H1 (cell line): ENCODE measurements around the gene FOSL2. TPM values are rescaled to one million over a fixed set of nuclear protein-coding genes. Genes with fewer than 3 reads are reported as not detected.

Source experiments
- CTCF ChIA-PET: fragments of 300-600 bp; sonication (Branson Sonifier 250); formaldehyde crosslinking; loops from one replicate; lab custom pipeline; 2021; ENCODE audit not compliant: partially characterized antibody; lab: Charles Lee
- POLR2A ChIA-PET: fragments of 300-600 bp; sonication (Branson Sonifier 250); formaldehyde crosslinking; loops from one replicate; lab custom pipeline; 2021; ENCODE audit warnings: inconsistent platforms; ENCODE audit not compliant: partially characterized antibody; lab: Charles Lee
- DNase-seq, 2 experiments: peaks; one replicate each; pipeline versions ENCODE4 v3.0.0 to v3.0.0-alpha.2; 2010 to 2022; ENCODE audit warnings: low spot score in 2 of 2, low read depth in 1 of 2, mixed read lengths in 1 of 2
- FAIRE-seq: peaks from 2 replicates; lab custom pipeline; 2011; peaks lifted over from hg19 to GRCh38; lab: Jason Lieb, UNC
- H2AFZ ChIP-seq: 2 replicates; pipeline ENCODE4 v1.8.1; 2012; ENCODE audit warnings: low read length, inconsistent platforms
- H2AK5ac ChIP-seq: 2 replicates; pipeline ENCODE4 v1.6.1; 2013; ENCODE audit warnings: low read depth, low read length
- H2BK120ac ChIP-seq: replicated peaks from 2 replicates; pipeline ENCODE3; 2013; ENCODE audit warnings: low read depth, low read length, inconsistent platforms
- H2BK12ac ChIP-seq: 2 replicates; pipeline ENCODE4 v1.6.1; 2013; ENCODE audit warnings: low read depth, low read length
- H2BK15ac ChIP-seq: 2 replicates; pipeline ENCODE4 v1.6.1; 2013; ENCODE audit warnings: low read length
- H2BK20ac ChIP-seq: 2 replicates; pipeline ENCODE4 v1.6.1; 2013; ENCODE audit warnings: low read length
- H2BK5ac ChIP-seq: 2 replicates; pipeline ENCODE4 v1.6.1; 2013; ENCODE audit warnings: low read depth, low read length
- H3K14ac ChIP-seq: 2 replicates; pipeline ENCODE4 v1.6.1; 2013; ENCODE audit warnings: inconsistent platforms; ENCODE audit not compliant: insufficient read length
- H3K18ac ChIP-seq: 2 replicates; pipeline ENCODE4 v1.6.1; 2013; ENCODE audit warnings: low read length; ENCODE audit errors: extremely low read depth
- H3K23ac ChIP-seq: 2 replicates; pipeline ENCODE4 v1.6.1; 2013; ENCODE audit warnings: inconsistent platforms; ENCODE audit not compliant: insufficient read length
- H3K23me2 ChIP-seq: 2 replicates; pipeline ENCODE4 v1.6.1; 2013; ENCODE audit warnings: low read depth, low read length
- H3K27ac ChIP-seq: 2 replicates; pipeline ENCODE4 v1.6.1; 2011; ENCODE audit warnings: low read depth, low read length, inconsistent platforms
- H3K27me3 ChIP-seq, 4 experiments: replicated peaks in 1 of 4; 1 replicate in 1 of 4; 2 replicates in 3 of 4; pipeline versions ENCODE4 v1.6.1 to v1.8.1; 2011 to 2013; ENCODE audit warnings: low read length in 3 of 4, mild to moderate bottlenecking in 3 of 4, inconsistent platforms in 2 of 4, mixed read lengths in 2 of 4, moderate library complexity in 1 of 4; ENCODE audit not compliant: control insufficient read depth in 3 of 4, insufficient read depth in 3 of 4; ENCODE audit errors: extremely low read depth in 1 of 4
- H3K36me3 ChIP-seq, 4 experiments: 2 replicates each; pipeline versions ENCODE4 v1.6.1 to v1.8.1; 2011 to 2013; ENCODE audit warnings: mild to moderate bottlenecking in 4 of 4, low read length in 3 of 4, moderate library complexity in 2 of 4, control low read depth in 1 of 4, inconsistent platforms in 1 of 4; ENCODE audit not compliant: insufficient read depth in 4 of 4, control insufficient read depth in 2 of 4
- H3K4ac ChIP-seq: replicated peaks from 2 replicates; pipeline ENCODE3; 2013; ENCODE audit warnings: low read length, low read depth, mixed read lengths, inconsistent platforms; ENCODE audit not compliant: insufficient read length
- H3K4me1 ChIP-seq, 4 experiments: replicated peaks in 1 of 4; 1 replicate in 1 of 4; 2 replicates in 3 of 4; pipeline versions ENCODE4 v1.6.1 to v1.8.1; 2011 to 2013; ENCODE audit warnings: low read length in 3 of 4, inconsistent platforms in 2 of 4, mixed read lengths in 1 of 4; ENCODE audit not compliant: insufficient read depth in 4 of 4, control insufficient read depth in 3 of 4
- H3K4me2 ChIP-seq, 2 experiments: 2 replicates each; pipeline versions ENCODE4 v1.6.1 to v1.8.1; 2011 to 2013; ENCODE audit warnings: low read depth in 2 of 2, low read length in 2 of 2, control low read depth in 1 of 2, inconsistent platforms in 1 of 2, mild to moderate bottlenecking in 1 of 2; ENCODE audit not compliant: insufficient read depth in 1 of 2
- H3K4me3 ChIP-seq, 4 experiments: fragments of 200-600, 300-600 bp in 1 of 4; sonication (generic), shearing (Covaris generic), sonication (Bioruptor Twin) in 1 of 4; 2 replicates each; pipeline versions ENCODE4 v1.5.1 to v1.8.1; 2011 to 2016; ENCODE audit warnings: low read length in 4 of 4, low read depth in 3 of 4, control low read depth in 2 of 4, inconsistent platforms in 2 of 4, mild to moderate bottlenecking in 2 of 4, mixed read lengths in 1 of 4, moderate library complexity in 1 of 4; ENCODE audit not compliant: insufficient read depth in 2 of 4; ENCODE audit errors: extremely low read depth in 1 of 4
- H3K56ac ChIP-seq: replicated peaks from 2 replicates; pipeline ENCODE3; 2013; ENCODE audit warnings: low read depth, mild to moderate bottlenecking, mixed read lengths, low read length, inconsistent platforms; ENCODE audit not compliant: insufficient read length
- H3K79me1 ChIP-seq: 2 replicates; pipeline ENCODE4 v1.6.1; 2013; ENCODE audit warnings: low read depth, low read length, control low read depth
- H3K79me2 ChIP-seq, 2 experiments: 2 replicates each; pipeline versions ENCODE4 v1.6.1 to v1.8.1; 2012 to 2013; ENCODE audit warnings: low read length in 2 of 2, mild to moderate bottlenecking in 2 of 2, inconsistent platforms in 1 of 2; ENCODE audit not compliant: insufficient read depth in 2 of 2, control insufficient read depth in 1 of 2
- H3K9ac ChIP-seq, 4 experiments: replicated peaks in 1 of 4; 1 replicate in 1 of 4; 2 replicates in 3 of 4; pipeline versions ENCODE4 v1.6.1 to v1.8.1; 2011 to 2013; ENCODE audit warnings: low read depth in 3 of 4, low read length in 3 of 4, control low read depth in 2 of 4, mild to moderate bottlenecking in 2 of 4, moderate library complexity in 2 of 4, inconsistent platforms in 1 of 4; ENCODE audit errors: extremely low read depth in 1 of 4
- H3K9me3 ChIP-seq, 2 experiments: 2 replicates each; pipeline versions ENCODE4 v1.6.1 to v1.8.1; 2012 to 2013; ENCODE audit warnings: mild to moderate bottlenecking in 2 of 2, moderate library complexity in 2 of 2, control low read depth in 1 of 2, inconsistent platforms in 1 of 2, low read depth in 1 of 2, low read length in 1 of 2, mixed read lengths in 1 of 2; ENCODE audit not compliant: insufficient read depth in 2 of 2
- H4K20me1 ChIP-seq, 2 experiments: replicated peaks in 1 of 2; 2 replicates each; pipeline versions ENCODE3 to v1.8.1; 2011 to 2013; ENCODE audit warnings: inconsistent platforms in 2 of 2, low read length in 2 of 2, mild to moderate bottlenecking in 1 of 2; ENCODE audit not compliant: insufficient read depth in 2 of 2, control insufficient read depth in 1 of 2
- H4K5ac ChIP-seq: 2 replicates; pipeline ENCODE4 v1.6.1; 2013; ENCODE audit warnings: low read length, low read depth, mixed read lengths, inconsistent platforms; ENCODE audit not compliant: insufficient read length
- H4K8ac ChIP-seq: 2 replicates; pipeline ENCODE4 v1.8.0; 2013; ENCODE audit warnings: mild to moderate bottlenecking, moderate library complexity, low read length, inconsistent platforms; ENCODE audit not compliant: insufficient read depth; ENCODE audit errors: extremely low read depth
- H4K91ac ChIP-seq: replicated peaks from 2 replicates; pipeline ENCODE3; 2013; ENCODE audit warnings: low read length, mixed read lengths, inconsistent platforms; ENCODE audit not compliant: insufficient read length
- CBX8 ChIP-seq: fragments of 300-800, 300-1000 bp; sonication (generic); IDR thresholded peaks from 2 replicates; pipeline ENCODE4 v1.7.1; 2016; ENCODE audit warnings: low read depth, low read length, borderline replicate concordance
- CHD1 ChIP-seq: IDR thresholded peaks from 2 replicates; pipeline ENCODE4 v1.6.1; 2012; ENCODE audit warnings: low read depth, low read length, improper control_type of control experiment
- GTF2F1 ChIP-seq: IDR thresholded peaks from 2 replicates; pipeline ENCODE4 v1.6.1; 2012; ENCODE audit warnings: low read depth, low read length, improper control_type of control experiment, borderline replicate concordance
- JUN ChIP-seq: IDR thresholded peaks from 2 replicates; pipeline ENCODE4 v1.6.1; 2011; ENCODE audit warnings: low read depth, mild to moderate bottlenecking, improper control_type of control experiment, low read length
- JUND ChIP-seq: IDR thresholded peaks from 2 replicates; pipeline ENCODE4 v1.6.1; 2011; ENCODE audit warnings: mild to moderate bottlenecking, improper control_type of control experiment, low read length
- KDM4A ChIP-seq: IDR thresholded peaks from one replicate; pipeline ENCODE4 v1.7.1; 2012; ENCODE audit warnings: low read depth, mild to moderate bottlenecking, moderate library complexity, low read length, inconsistent platforms; ENCODE audit not compliant: severe bottlenecking
- POLR2AphosphoS5 ChIP-seq: IDR thresholded peaks from 2 replicates; pipeline ENCODE4 v1.6.1; 2011; ENCODE audit warnings: low read depth, low read length
- SIX5 ChIP-seq: IDR thresholded peaks from 2 replicates; pipeline ENCODE4 v1.6.1; 2011; ENCODE audit warnings: mild to moderate bottlenecking, low read depth, low read length
- SUZ12 ChIP-seq: fragments of 200-600 bp; sonication (generic); IDR thresholded peaks from 2 replicates; pipeline ENCODE4 v1.6.1; 2012; ENCODE audit warnings: mild to moderate bottlenecking, inconsistent platforms, low read length, moderate library complexity, mixed read lengths
- TAF1 ChIP-seq: IDR thresholded peaks from 2 replicates; pipeline ENCODE4 v1.6.1; 2011; ENCODE audit warnings: mild to moderate bottlenecking, low read depth, low read length
- TAF7 ChIP-seq: optimal IDR thresholded peaks from 2 replicates; pipeline ENCODE3; 2011; ENCODE audit warnings: low read depth, mild to moderate bottlenecking, inconsistent platforms, low read length, moderate library complexity, borderline replicate concordance
- ZNF274 ChIP-seq: IDR thresholded peaks from 2 replicates; pipeline ENCODE4 v1.7.0; 2012; ENCODE audit warnings: low read length, borderline replicate concordance; ENCODE audit errors: extremely low read depth
- WGBS, 2 experiments: shearing (Covaris generic) in 1 of 2; methylation state at CpG; one replicate each; pipeline versions ENCODE4 v1.1.6 to v1.1.7; 2013 to 2015; ENCODE audit warnings: low lambda C conversion rate in 2 of 2, mixed read lengths in 2 of 2, inconsistent platforms in 1 of 2, low coverage in 1 of 2, missing lambda C conversion rate in 1 of 2; ENCODE audit not compliant: insufficient replicate concordance in 2 of 2, insufficient coverage in 1 of 2, insufficient read length in 1 of 2; ENCODE audit errors: extremely low coverage in 1 of 2, missing lambda C conversion rate in 1 of 2; 5-methylcytosine and 5-hydroxymethylcytosine counted together
- polyA plus RNA-seq, 7 experiments: library from polyadenylated mRNA; depleted of rRNA in 3 of 7; stranded (reverse) in 5 of 7; unstranded in 2 of 7; fragments of >200 nt in 5 of 7; fragments of 200-250 nt in 2 of 7; gene quantifications; 1 replicate in 5 of 7; 2 replicates in 1 of 7; 4 replicates in 1 of 7; pipeline versions ENCODE4 v1.2.1 to v1.2.3, GENCODE V29; 2011 to 2013; ENCODE audit warnings: missing spikeins in 2 of 7, mixed read lengths in 2 of 7
- total RNA-seq: library from RNA; stranded (reverse); fragmentation: NEBNext Ultra II Directional; extraction: Animal tissue kit (Norgen Biotek cat#: 25700); gene quantifications from 2 replicates; pipeline ENCODE4 v1.2.1, GENCODE V29; 2021
- TF ChIP-seq, protein P1 (sequence below): IDR thresholded peaks from 2 replicates; pipeline ENCODE4 v1.6.1; 2012; ENCODE audit warnings: inconsistent platforms

FOSL2 gene
- total and polyA plus RNA-seq, 2 of the 8 experiments (the other 6 are each of a cell fraction or from before 2014, with no cell fraction given): 1.5 to 4.5 TPM

- Histone ChIP-seq H3K23me2 (no peaks in the 10 kb centered on the region), H2BK12ac (no peak overlapping the region), H2AFZ (no peak overlapping the region), H3K79me2 (no peaks in the 10 kb centered on the region), H2AK5ac (no peak overlapping the region), H3K14ac (no peak overlapping the region), H2BK20ac (no peak overlapping the region), H3K4ac (no peak overlapping the region), H3K9ac (no peak overlapping the region), H3K4me3 (no peak overlapping the region), H4K20me1 (peaks cover under 1 to 3% of the 10 kb centered on the region in 2 experiments), H3K23ac (no peak overlapping the region), H3K4me1 (no peaks in the 10 kb centered on the region; a peak in 1 of 7 replicates), H3K27me3 (no peaks in the 10 kb centered on the region), H3K4me2 (no peak overlapping the region), H2BK120ac (no peak overlapping the region), H4K91ac (no peak overlapping the region), H2BK5ac (no peak overlapping the region), H4K5ac (no peak overlapping the region), H2BK15ac (no peak overlapping the region), H4K8ac (no peak overlapping the region), H3K18ac (no peak overlapping the region), H3K9me3 (no peaks in the 10 kb centered on the region), H3K56ac (no peak overlapping the region), H3K27ac (no peak overlapping the region), H3K79me1 (no peaks in the 10 kb centered on the region), H3K36me3 (no peaks in the 10 kb centered on the region; a peak in 2 of 8 replicates)
- CTCF ChIA-PET: interaction anchor here (1.1 to 2.1 kb wide), 2 partner anchors 8 to 66 kb away, joined by 3 to 7 read pairs; no protein-coding TSS in a partner anchor
- no peak for DNase-seq
- POLR2A ChIA-PET: no interaction called here
- no peak for FAIRE-seq
- WGBS, 2 experiments: 86% methylated on average over 15 of the region's 16 CpGs; no CpG with 5 or more reads in 1 of the 2 experiments
- TF ChIP-seq JUND (no peak), POLR2AphosphoS5 (no peak), CBX8 (no peak), ZNF274 (no peak), JUN (no peak), KDM4A (no peak), SIX5 (no peak), TAF7 (no peak), GTF2F1 (no peak), TAF1 (no peak), SUZ12 (no peak), CHD1 (no peak)
- TF ChIP-seq, protein P1, sequence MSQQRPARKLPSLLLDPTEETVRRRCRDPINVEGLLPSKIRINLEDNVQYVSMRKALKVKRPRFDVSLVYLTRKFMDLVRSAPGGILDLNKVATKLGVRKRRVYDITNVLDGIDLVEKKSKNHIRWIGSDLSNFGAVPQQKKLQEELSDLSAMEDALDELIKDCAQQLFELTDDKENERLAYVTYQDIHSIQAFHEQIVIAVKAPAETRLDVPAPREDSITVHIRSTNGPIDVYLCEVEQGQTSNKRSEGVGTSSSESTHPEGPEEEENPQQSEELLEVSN: no peak
These were observed 13.8 kb downstream of the FOSL2 start for GRCh38 chr2:28406276-28407096.
